NOMO-1 treated with dmso at 0.1 percent for 144 hours (cell line): ENCODE data around the gene STX8.
"Not testable (repeated sequence)": the region's sequence is repeated elsewhere in the genome, so short reads cannot be mapped to it uniquely, and the experiment has no call there.

Source experiments
- DNase-seq: peaks from one replicate; lab custom pipeline; 2025; ENCODE audit not compliant: unreplicated experiment; lab: John Stamatoyannopoulos, UW

The STX8 gene

DNA sequence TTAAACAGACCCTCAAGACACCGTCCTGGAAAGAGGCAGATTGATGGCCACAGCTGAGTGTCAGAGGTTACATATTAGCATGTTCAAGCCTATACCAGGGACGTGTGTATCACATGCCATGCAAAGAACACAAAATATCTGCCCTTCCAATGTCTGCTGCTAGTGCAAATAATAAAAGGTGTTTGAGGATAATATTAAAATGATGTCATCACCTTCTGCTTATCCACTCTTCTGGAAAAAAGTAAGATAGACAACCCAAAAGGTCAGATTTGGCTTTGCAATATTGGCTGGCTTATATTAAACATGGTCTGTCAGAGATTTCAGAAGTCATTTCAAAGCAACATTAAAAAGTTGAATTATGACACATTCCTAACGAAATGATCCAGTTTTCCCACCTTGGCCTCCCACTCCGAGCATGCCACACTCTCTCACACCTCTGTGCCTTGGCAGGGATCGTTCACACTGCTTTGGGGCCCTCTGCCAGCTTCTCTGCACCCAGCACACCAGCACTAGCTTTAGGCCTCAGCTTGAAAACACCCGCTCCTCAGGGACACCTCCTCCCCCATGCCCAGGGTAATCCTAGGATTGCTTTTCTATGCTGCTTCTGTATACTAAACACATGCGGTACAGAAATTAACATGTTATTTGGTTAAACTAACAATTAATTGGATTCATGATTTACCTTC is 306.1 kb downstream of the STX8 start:
- no peak for DNase-seq

DNA sequence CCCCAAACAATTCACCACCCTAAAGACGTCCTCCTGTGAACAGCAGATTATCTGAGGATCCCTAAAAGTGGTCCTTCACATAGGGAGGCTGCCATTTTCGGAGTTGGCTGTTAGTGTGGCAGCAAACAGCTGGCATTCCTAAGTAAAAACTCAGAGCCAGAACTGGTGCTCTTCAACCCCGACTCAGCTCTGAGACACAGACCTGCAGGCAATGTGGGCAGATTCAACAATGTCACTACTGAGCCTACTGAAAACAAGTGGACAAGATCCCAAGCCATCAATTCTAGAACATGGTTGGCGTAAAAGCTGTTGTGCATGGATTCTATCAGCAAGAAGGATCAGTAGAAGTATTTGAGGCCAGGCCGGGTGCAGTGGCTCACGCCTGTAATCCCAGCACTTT is 307.1 kb downstream of the STX8 start:
- DNase-seq: no peak

DNA sequence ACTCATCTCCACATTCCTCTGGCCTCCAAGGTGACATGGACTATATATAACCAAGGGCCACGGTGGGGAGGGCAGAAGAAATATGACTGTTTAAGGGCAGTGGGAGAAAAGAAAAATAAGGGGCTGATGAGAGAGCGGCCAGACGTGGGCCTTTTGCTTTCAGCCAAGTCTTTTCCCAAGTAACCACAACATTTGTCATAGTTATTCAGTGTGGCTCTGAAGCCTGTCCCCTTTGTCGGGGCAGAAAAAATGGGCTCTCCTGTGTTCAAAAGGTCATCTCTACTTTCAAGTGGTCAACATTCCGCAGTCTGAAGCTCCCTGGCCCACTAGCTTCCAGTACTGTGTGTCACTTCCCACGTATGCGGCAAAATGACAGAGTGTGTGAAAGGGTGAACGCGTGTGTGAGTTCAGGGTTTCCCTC is 308.9 kb downstream of the STX8 start:
- no peak for DNase-seq

DNA sequence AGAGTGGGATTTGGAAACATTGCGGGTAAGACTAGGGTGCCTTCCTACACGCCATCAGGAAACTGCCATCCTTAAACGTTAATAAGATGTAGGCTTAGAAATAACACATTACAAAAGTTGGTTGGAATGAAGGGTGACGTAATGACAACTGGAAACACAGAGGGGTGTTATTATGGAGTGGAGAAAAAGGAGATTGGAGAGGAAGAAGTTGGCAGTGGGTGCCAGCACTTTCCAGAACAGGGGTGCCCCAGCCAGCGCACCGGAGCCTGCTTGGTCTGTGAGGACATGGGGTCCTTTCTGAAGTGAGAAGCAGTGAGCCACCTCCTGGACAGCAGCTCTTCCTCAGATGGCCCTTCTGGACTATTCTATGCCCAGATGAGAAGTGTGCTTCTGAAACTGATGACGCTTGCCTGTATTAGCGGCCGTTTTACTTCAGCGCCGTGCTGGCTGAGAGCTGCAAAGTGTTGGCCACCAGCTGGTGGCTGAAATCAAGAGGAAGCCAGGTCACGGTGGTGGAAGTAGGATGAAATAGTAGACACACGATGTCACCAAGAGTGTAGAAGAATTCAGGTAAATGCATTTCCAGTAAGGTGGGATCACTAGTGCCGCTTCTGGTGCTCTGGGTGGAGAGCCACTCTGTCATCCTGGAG is 309.5 kb downstream of the STX8 start:
- DNase-seq: no peak

DNA sequence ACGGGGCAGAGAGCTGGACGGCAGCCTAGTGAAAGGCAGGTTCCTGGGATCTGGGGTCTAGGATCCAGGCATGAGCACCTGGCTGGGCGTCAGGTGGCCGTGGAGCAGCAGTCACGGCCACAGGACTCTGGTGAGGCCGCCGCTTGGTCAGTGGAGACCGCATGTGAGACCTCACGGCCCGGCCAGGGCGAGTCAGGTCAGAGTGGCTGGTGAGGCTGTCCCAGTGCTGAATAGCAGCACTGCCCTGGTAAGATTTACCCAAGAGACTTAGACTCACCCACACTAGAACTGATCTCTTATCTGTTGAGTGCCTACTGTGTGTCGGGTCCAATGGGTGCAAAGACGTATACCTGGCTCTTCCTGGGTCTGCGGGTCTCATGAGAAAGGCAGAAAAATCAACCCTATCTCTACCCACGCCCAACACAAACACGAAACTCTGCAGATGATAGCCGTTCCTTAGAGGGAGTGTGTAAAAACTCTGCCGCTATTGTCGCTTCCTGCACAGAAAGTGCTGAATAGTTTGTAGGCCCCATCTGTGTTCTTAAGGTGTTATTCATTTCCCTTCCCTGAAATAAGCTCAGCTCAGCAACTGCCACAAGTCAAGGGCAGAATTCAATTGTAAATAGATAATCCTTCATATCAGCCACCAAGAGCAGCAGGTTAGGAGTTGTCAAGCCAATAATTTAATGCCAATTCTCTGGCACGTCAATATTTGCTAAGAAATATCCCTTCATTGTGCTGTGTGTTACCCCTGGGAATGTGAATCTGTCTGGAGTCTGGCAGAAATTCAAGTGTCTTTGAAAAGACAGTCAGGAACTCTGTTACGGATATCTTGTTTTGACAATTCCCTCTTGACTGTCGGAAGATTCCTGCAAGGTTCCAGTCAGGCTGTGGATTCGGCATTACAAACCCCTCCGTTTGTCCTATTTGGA is 314.3 kb downstream of the STX8 start:
- DNase-seq: no peak

DNA sequence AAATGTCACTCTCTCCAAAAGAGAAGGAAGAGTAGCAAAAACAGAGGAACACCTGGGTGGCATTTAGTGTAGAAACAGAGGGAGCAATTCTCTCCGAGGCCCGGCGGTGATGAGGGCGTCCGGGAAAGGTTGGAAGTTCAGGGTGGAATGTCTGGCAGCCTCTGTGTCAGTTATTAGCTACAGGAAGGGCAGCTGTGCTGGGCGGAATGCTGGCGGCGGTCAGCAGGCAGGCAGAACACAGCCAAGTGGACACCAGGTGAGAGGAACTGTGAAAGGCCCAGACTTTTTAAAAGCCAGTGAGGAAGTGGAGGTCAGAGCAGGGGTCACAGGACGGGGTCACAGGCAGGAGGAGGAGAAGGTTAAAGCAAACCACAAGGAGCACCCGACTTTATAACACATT is 316.2 kb downstream of the STX8 start:
- no peak for DNase-seq

DNA sequence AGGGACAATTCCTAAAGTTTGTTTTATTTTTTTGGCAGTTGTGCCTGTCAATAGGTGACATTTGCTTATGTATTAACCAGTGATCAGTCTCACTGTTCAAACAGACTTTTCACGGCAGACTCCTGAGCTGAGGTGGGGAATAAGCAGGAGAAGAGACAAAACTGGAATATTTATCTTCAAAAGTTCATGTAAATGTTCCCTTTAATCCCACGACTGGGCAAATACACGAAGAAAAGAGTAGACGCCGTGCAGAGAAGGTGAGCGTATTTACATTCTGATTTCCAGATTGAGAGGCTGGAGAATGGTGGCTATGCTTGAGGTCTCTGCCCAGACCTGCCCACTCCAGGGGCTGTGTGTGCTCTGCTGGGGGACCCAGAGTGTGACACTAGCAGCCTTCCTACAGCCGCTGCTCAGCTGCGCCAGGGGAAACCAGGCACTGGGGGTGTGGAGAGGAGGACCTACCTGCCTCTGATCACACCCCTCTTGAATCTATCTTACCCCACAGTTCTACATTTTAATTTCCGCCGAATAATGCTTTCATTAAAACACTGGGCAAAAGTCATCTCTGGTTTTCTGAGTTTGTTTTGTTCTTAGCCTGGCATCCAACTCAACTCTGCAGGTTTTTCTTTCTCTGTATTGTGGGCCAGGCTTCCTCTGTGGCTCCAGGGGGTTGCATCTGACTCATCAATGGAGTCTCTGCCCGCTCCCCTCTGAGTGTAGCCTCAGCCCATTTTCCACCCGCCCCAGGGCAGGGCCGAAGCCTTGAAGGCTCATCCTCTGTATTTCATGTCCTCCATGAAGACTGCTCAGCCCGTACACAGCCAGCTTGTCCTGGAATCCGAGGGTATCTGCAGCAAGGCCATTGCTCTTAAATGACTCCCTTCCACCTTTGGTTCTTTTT is 317.3 kb downstream of the STX8 start:
- DNase-seq: no peak

DNA sequence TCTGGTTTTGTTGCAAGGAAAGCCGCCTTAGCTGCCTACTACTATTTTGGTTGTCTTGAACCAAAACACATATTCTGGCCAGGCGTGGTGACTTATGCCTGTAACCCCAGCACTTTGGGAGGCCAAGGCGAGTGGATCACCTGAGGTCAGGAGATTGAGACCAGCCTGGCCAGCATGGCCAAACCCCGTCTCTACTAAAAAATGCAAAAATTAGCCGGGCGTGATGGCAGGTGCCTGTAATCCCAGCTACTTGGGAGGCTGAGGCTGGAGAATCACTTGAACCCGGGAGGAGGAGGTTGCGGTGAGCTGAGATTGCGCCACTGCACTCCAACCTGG is 318.0 kb downstream of the STX8 start:
- DNase-seq: not testable (repeated sequence)

DNA sequence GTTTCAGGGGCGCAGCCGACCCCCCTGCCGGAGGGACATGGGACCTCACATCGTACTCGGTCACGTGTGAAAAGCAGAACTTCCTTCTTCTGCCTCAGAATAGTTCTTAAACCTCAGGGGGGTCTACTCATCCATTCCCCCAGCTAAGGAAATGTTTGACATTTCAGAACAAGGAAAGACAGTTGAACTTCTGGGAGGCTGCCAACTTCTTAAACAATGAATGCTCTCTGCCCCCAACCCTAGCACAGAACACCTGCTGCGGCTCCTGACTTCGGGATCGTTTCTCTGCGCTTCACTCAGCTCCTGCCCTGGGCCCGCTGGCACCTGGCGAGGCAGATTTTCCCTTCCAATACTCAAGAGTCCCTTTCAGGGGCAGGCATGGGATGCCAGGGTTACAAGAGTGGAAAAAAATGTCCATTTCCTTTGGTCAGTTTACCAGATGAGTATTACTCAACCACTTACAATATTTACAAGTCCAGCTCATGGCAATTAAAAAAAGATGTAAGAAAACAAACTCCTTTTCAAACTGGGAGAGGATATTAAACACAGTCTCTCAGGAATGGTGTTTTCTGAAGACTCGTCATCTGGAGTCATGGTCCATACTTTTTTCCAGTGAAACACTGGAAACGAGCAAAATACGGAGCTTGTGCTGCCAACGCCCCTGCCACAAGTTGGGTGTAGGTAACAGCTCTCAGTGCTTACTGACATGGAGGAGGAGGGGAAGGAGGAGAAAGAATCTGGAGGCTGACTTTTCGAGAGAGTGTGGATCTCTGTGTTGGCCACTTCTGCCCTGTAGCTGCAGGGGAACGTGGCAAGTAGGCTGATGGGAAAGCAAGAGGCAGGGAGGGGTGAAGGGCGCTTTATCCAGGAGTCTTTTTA is 318.6 kb downstream of the STX8 start:
- DNase-seq: no peak

DNA sequence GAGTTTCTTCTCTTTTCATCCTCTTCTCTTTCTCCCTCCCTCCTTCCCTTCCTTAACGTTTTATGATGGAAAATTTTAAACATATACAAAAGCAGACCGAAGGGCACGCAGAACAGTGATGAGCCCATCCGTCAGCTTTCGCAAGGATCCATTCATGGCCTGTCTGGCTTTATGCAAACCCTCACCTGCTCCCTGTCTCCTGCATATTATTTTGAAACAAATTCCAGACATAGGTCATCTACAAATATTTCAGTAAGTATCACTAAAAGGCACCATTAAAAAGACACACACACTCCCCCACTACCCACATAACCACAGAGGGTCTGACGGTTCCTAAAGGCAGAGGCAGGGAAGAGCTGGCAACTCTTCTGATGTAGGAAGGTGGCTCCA is 319.3 kb downstream of the STX8 start:
- no peak for DNase-seq

DNA sequence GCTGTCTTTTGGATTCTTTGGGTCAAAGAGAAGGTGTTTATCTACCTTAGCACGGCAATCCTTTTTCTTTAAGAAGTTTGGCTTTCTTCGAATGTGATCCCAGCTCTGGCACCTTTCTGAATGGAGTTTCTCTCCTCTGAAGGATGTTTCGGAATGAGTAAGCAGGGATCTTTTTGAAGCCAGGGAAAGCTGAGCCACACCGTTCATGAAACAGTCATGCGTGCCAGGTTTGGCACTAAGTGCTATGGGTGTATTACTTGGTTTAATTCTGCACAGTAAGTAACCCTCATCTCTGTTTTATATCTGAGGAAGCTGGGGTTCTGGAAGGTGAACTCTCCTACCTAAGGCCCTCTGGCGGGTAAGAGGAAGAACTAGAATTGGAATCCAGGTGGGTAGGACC is 319.8 kb downstream of the STX8 start:
- no peak for DNase-seq

DNA sequence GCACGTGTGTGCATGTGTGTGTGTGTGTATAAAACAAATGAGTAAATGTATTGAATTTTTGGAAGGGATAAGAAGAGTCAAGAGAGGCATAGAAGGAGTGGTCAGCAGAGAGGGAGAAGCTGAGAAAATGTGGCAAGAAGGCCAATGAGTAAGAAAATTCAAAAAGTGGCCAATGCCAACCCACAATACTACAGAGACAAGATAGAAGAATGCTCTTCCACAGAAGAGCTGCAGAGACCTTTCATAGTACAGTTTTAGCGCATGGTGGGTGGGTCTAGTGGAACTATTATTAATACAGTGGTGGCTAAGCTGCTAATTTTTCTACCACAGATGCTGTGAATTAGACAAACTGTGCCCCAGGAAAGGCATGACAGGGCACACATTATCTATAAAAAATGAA is 320.8 kb downstream of the STX8 start:
- no peak for DNase-seq

DNA sequence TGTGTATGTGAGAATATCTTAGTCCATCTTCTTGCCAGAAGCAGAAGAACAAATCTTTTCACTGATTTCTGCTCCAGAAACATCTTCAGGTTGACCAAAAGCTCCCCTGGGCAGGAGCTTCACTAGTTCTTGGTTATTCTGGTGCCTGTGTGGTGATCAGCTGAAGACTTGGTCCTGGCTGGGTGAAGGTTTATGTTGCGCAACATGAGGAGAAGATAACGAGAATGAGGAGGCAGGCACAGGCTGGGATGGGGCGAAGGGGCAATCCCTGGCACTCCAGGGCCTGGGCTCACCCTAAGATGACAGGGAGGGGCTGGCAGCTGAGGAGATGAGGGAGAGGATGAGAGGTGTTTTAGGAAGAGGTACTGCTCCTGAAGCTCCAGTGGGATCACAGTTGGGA is 322.3 kb downstream of the STX8 start:
- DNase-seq: no peak

DNA sequence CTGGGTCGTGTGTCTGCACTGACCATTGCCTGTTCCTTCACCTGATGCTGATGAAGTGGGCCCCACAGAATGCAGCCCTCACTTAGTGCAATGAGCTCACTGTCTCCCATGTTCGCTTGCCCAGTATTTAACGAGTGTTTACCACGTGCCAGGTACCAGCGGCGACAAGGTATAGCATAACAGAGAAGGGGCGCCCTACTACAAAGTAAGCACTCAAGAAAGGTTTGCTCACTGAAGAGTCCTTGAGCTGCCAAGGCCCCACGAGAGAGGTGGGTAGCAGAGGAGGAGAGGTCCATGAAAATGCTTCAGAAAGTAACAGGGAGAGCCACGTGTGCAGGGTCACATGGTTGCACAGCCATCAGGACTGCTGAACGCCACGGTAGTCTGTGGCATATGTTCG is 324.3 kb downstream of the STX8 start:
- DNase-seq: no peak

DNA sequence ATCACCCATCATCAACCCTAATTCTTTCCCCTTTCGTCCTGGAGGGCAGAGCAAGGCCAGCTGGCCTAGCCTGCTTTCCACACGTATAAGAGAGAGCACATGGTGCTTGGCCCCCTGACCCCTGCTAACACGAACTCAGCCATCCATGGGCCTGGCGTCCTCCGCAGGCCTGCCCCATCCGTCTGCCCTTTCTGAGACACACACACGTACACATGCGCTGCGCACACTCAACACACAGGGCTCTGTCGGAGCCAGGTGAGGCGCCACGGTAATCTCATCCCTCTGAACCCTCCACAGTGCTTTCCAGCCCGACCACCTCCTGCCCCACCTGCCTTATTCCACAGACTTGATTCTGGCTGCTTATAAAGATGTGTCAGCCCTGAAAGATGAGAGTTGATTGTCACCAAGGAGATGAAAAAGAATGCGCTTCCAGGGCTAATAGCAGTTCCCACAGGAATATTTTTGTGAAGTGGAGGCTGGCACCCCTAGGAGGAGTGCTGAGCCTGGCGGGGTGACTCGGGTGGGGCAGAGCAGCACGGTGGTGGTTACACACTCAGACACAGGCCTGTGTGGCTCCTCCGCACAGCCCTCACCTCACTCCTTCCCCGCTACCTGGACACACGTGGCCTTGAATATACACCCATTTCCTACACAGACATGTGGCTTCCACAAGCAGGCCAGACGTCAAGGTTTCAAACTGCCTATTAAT is 326.2 kb downstream of the STX8 start:
- no peak for DNase-seq

DNA sequence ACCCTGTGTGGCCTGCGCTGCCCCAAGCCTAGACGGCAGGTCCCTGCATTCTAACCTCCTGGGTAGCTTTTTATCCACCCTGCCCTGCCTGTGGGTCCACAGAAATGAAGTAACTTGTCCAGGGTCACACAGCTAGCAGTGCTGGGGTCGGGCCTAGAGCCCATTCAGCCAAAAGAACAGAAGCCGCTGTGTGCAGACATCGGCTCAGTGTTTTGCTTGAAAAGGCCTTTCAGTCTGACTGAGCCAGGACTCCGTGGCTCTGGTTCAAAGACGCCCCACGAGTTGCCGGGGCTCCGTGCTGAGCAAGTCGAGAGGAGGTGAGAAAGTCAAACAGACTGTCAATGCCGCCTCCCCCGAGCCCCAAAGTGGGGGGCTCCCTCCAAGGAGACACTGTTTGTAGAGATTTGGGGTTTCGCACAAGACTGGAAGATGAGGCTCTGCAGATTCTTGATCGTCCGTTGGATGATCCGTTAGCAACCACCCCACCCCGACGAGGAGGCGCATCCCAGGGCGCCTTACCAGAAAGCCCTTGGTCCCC is 328.1 kb downstream of the STX8 start:
- no peak for DNase-seq

DNA sequence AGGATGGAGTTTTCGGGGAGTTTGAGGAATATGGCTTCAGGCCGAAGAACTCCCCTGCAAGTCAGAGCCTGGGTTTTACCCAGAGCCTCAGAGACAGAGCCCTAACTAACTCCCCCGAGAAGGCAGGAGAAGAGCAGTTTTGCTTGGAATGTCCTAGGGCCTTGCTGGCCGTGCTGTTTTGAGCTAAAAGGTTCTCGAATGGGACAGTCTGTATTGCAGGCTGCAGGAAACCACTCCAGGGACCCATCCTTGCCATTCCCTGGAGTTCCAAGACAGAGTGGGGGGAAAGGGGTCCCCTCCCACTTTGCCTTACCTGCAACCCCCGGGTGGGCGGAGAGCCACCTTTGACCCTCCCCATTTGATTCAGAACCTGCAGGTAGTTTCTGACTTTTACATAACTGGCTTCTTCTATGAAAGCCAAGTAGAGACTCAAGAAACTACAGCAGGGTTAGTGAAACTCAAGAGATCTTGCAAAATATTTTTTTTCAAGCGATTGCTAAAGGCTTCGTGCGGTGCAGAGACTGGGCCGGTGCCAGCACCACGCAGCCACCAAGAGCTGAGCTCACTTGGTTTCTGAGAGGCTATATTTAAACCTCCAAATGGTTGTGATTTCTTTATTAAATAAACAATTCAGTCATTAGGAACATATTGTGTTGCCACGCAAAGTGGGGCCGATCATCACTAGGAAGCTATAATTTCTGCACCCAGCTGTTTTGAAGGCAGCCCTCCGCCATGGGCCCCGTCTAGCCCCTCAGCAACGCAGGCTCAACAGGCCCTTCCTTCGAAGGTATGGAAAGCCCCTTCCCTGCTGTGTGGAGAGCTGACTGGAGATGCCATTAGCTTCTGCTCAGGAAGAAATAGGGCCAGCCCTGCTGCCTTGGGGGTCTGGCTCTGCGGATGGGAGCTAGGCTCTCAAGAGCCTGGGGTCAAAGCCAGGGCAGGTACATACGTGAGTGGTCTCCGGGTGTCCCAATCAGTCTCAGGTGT is 331.3 kb downstream of the STX8 start:
- no peak for DNase-seq

DNA sequence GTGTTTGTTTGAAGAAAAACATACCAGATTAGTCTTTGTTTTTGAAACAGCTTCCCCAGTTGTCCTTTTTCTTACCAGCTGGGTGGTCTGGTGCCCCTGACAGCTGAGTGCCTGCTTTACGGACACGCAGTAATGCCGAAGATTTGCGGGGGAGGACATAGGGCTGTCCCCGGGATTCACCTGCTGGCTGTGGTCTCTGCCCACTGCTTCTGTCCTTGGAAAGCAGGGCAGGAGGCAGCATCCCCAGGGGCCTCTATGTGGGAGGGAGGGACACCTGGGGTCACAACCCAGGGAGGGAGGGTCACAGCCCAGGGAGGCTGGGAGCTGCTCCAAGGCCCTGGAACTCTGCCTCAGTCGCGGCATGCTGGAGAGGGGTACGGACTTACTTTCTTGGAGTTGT is 332.6 kb downstream of the STX8 start:
- DNase-seq: no peak
